GM12801 (cell line): Measurements from ENCODE around the gene MAX.

ENCODE experiments used
- CTCF ChIP-seq: IDR thresholded peaks from one replicate; pipeline ENCODE4 v1.5.1; 2011; ENCODE audit warnings: control low read depth; ENCODE audit not compliant: insufficient read length; ENCODE audit errors: extremely low read depth

MAX gene

GRCh38 chr14:65117769-65118745, 15.7 kb upstream of the MAX start:
- no peak for TF ChIP-seq CTCF

GRCh38 chr14:65115615-65116014, 13.3 kb upstream of the MAX start:
- TF ChIP-seq CTCF = no peak

- TF ChIP-seq CTCF = no peak
Measured at GRCh38 chr14:65110525-65110924, 8.2 kb upstream of the MAX start.

GRCh38 chr14:65109357-65109756, 7.0 kb upstream of the MAX start:
- no peak for TF ChIP-seq CTCF

GRCh38 chr14:65107200-65107599, 4.9 kb upstream of the MAX start:
- TF ChIP-seq CTCF = no peak

GRCh38 chr14:65106736-65107135, 4.4 kb upstream of the MAX start:
- TF ChIP-seq CTCF = no peak

- TF ChIP-seq CTCF = no peak
Measured at GRCh38 chr14:65106316-65106715, 4.0 kb upstream of the MAX start.
